ENCODE data around the gene SYCE1. TPM values are rescaled to one million over a fixed set of nuclear protein-coding genes. Genes with fewer than 3 reads are reported as not detected.
"Not testable (repeated sequence)": the region's sequence is repeated elsewhere in the genome, so short reads cannot be mapped to it uniquely, and the experiment has no call there.

Gene SYCE1
- total and polyA plus RNA-seq, 2 of the 4 experiments (the other 2 are of a cell fraction) = not detected

DNA sequence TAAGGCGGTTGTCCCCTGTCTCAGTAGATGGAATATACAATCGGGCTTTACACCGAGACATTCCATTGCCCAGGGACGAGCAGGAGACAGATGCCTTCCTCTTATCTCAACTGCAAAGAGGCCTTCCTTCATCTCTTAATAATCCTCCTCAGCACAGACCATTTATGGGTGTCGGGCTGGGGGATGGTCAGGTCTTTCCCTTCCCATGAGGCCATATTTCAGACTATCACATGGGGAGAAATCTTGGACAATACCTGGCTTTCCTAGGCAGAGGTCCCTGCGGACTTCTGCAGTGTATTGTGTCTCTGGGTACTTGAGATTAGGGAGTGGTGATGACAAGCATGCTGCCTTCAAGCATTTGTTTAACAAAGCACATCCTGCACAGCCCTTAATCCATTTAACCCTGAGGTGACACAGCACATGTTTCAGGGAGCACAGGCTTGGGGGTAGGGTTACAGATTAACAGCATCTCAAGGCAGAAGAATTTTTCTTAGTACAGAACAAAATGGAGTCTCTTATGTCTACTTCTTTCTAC lies 23.9 kb downstream of the SYCE1 start:
- H3K27ac ChIP-seq (ENCODE audit: insufficient read depth, low read length); H2AFZ ChIP-seq (replicated peaks; ENCODE audit: low read length, poor library complexity); H3K4me1 ChIP-seq (ENCODE audit: control insufficient read depth, insufficient read depth, low read length); H3K18ac ChIP-seq (ENCODE audit: low read depth, low read length); H3K9me1 ChIP-seq (ENCODE audit: insufficient read depth, low read length); H3K9ac ChIP-seq (ENCODE audit: low read depth, low read length); H2BK20ac ChIP-seq (ENCODE audit: low read depth, low read length); H2AK9ac ChIP-seq (replicated peaks; ENCODE audit: low read depth, low read length, poor library complexity); H3K4ac ChIP-seq (ENCODE audit: low read depth, low read length); in situ Hi-C loops (cut with MboI; ENCODE audit: low sequenced_read_pairs); DNase-seq; H3K14ac ChIP-seq (replicated peaks; ENCODE audit: low read depth, low read length); dilution Hi-C loops (cut with HindIII; ENCODE audit: low sequenced_read_pairs, unreplicated experiment); CTCF ChIA-PET; BruUV-seq (replicated peaks); H2AK5ac ChIP-seq (ENCODE audit: low read depth, low read length); intact Hi-C loops (cut with micrococcal nuclease); ATAC-seq (ENCODE audit: low read depth); H2BK120ac ChIP-seq (ENCODE audit: low read depth, low read length); H3K4me3 ChIP-seq (ENCODE audit: insufficient read depth, low read depth, low read length); H4K5ac ChIP-seq (ENCODE audit: low read depth, low read length); H4K91ac ChIP-seq (ENCODE audit: insufficient read depth, low read depth, low read length); H3K79me1 ChIP-seq (ENCODE audit: low read depth in 1 of 2, low read length in 2 of 2); H3K9me3 ChIP-seq (ENCODE audit: control insufficient read depth, insufficient read depth, low read length); POLR2A ChIA-PET (ENCODE audit: unreplicated experiment); H3K56ac ChIP-seq (ENCODE audit: extremely low read depth, insufficient read depth, low read length); H2BK5ac ChIP-seq (ENCODE audit: low read depth, low read length, poor library complexity, severe bottlenecking); H2BK15ac ChIP-seq (ENCODE audit: low read depth, low read length); H3K27me3 ChIP-seq (ENCODE audit: control insufficient read depth, insufficient read depth, low read length); H4K8ac ChIP-seq (ENCODE audit: low read depth in 2 of 2, low read length in 2 of 2); H3K36me3 ChIP-seq (ENCODE audit: control insufficient read depth, insufficient read depth, low read length); H3K4me2 ChIP-seq (ENCODE audit: low read depth, low read length); H3K23ac ChIP-seq (ENCODE audit: low read depth, low read length); H4K20me1 ChIP-seq (ENCODE audit: insufficient read depth, low read length): not testable (repeated sequence)
- no CpG with 5 or more reads among the region's 6 CpGs for WGBS, 2 experiments (ENCODE audit: extremely low coverage in 2 of 2, insufficient read length in 1 of 2)
